ENCODE data around the gene PRUNE2. TPM values are rescaled to one million over a fixed set of nuclear protein-coding genes. Genes with fewer than 3 reads are reported as not detected.

PRUNE2 gene
- polyA plus RNA-seq, 1 of the 3 experiments (the other 2 are of a cell fraction): 13.0 TPM

DNA sequence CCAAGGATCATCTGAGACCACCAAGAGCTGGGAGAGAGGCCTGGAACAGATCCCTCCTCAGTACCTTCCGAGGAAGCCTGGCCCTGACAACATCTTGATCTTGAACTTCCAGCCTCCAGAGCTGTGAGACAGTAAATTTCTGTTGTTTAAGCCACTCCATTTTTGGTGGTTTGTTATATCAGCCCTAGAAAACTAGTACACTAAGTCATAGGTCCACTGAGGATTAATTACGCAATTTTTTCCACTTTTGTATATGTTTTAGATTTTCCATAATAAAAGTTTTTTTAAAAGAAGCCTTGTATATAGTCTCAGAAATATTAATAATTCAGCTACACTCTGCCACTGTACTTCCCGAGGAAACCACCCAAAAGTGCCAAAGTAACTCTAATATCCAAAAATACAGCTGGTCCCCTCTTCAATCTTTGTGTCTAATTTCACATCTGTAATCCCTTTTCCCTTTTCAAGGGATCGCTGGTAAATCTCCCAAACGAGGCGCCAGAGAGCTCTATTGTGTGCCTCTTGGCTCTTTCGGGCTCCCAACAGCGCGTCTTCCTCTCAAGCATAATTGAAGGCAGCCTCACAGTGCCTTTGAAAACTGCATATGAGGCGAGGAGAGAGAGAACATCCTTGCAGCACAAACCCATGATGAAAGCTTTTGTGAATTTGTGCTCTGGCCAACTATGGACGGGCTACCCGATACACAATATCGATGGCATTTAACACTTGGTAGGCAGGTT is 32.7 kb downstream of the PRUNE2 start:
- no peak overlapping the region for H3K27ac ChIP-seq (ENCODE audit: low read depth in 2 of 2, low read length in 1 of 2)
- WGBS (ENCODE audit: low lambda C conversion rate): 20% methylated on average over 13 of the region's 13 CpGs

DNA sequence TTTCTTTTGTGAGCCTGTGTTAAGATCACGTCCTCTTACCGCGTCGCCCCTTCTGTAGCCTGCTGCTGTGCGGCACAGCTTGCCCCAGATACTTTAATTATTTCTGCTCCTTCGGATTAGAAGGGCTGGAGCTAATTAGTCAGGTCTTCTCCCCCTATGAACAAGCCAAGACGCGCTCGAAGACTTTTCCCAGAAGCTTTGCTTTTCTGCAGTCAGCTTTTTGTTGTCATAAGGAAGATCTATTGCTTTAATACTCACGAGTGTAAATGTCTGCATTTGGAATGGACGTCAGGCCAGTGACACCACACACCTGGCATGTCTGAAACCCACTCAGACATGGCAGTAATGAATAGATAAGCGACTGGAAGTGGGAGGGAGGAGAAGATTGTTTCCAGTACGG is 37.0 kb downstream of the PRUNE2 start:
- no peak overlapping the region; the same call in 1 of the 2 replicates for H3K4me2 ChIP-seq
- ChIA-PET CTCF (no interaction called here), POLR2A (no interaction called here)
- H3K36me3 ChIP-seq (replicated peaks in 1 of 2; ENCODE audit: control insufficient read depth in 1 of 2, insufficient read depth in 2 of 2, low read length in 1 of 2): no peaks in the 10 kb centered on the region
- no peaks in the 10 kb centered on the region for H3K9me2 ChIP-seq
- no peak overlapping the region for H2AFZ ChIP-seq (ENCODE audit: low read depth)
- peaks cover 57% of the 10 kb centered on the region for H3K27me3 ChIP-seq (ENCODE audit: insufficient read depth)
- H3K9ac ChIP-seq: no peak overlapping the region
- H3K79me2 ChIP-seq (ENCODE audit: insufficient read depth): no peaks in the 10 kb centered on the region
- H3K4me3 ChIP-seq (ENCODE audit: low read depth in 2 of 2, low read length in 1 of 2): no peak overlapping the region; a peak in 1 of 4 replicates
- H3K9me3 ChIP-seq: no peaks in the 10 kb centered on the region
- H3K4me1 ChIP-seq (ENCODE audit: control insufficient read depth in 1 of 2, insufficient read depth in 2 of 2, low read depth in 1 of 2, low read length in 1 of 2): peaks cover 0 to 6% of the 10 kb centered on the region in 2 experiments; a peak in 1 of 4 replicates
- H3F3A ChIP-seq (replicated peaks; ENCODE audit: insufficient read depth): peaks cover 10% of the 10 kb centered on the region
- H4K20me1 ChIP-seq (ENCODE audit: insufficient read depth): no peaks in the 10 kb centered on the region
- WGBS (ENCODE audit: low lambda C conversion rate): 18% methylated on average over 13 of the region's 13 CpGs
- no peak overlapping the region for H3K27ac ChIP-seq (ENCODE audit: low read depth in 2 of 2, low read length in 1 of 2)
- TF ChIP-seq TEAD4 (IDR thresholded peaks at IDR 0.05; ENCODE audit: borderline replicate concordance, insufficient read depth): no peak
- no peak for DNase-seq

More for the DNA sequence above, 32.7 kb downstream of the PRUNE2 start:
- Histone ChIP-seq H3K4me1 (ENCODE audit: control insufficient read depth in 1 of 2, insufficient read depth in 2 of 2, low read depth in 1 of 2, low read length in 1 of 2) (no peaks in the 10 kb centered on the region), H3K79me2 (ENCODE audit: insufficient read depth) (no peaks in the 10 kb centered on the region), H3K9ac (no peak overlapping the region), H3K36me3 (replicated peaks in 1 of 2; ENCODE audit: control insufficient read depth in 1 of 2, insufficient read depth in 2 of 2, low read length in 1 of 2) (no peaks in the 10 kb centered on the region), H3K4me2 (0 out of 2 replicates have a peak overlapping the region, but pooled peaks have one; percentile 4), H3K27me3 (ENCODE audit: insufficient read depth) (peaks cover 65% of the 10 kb centered on the region), H3K9me2 (no peaks in the 10 kb centered on the region), H3K4me3 (ENCODE audit: low read depth in 2 of 2, low read length in 1 of 2) (no peak overlapping the region), H3K9me3 (no peaks in the 10 kb centered on the region), H2AFZ (ENCODE audit: low read depth) (no peak overlapping the region), H3F3A (replicated peaks; ENCODE audit: insufficient read depth) (no peaks in the 10 kb centered on the region), H4K20me1 (ENCODE audit: insufficient read depth) (no peaks in the 10 kb centered on the region)
- TF ChIP-seq POLR2AphosphoS5 (IDR thresholded peaks at IDR 0.05; ENCODE audit: low read depth, low read length) (no peak), EP300 (IDR thresholded peaks at IDR 0.05; ENCODE audit: borderline replicate concordance in 1 of 2, low read depth in 1 of 2, low read length in 1 of 2) (no peak), RFX5 (IDR thresholded peaks at IDR 0.05; ENCODE audit: low read length) (no peak), RXRA (IDR thresholded peaks at IDR 0.05; ENCODE audit: borderline replicate concordance, low read depth) (no peak), MEF2A (IDR thresholded peaks at IDR 0.05; ENCODE audit: borderline replicate concordance, low read depth) (no peak), RAD21 (IDR thresholded peaks at IDR 0.05; ENCODE audit: low read length) (no peak), EZH2phosphoT487 (IDR thresholded peaks at IDR 0.05; ENCODE audit: borderline replicate concordance, low read depth) (no peak), GATA2 (CRISPR knock-in tag; IDR thresholded peaks at IDR 0.05) (no peak), FOSL2 (IDR thresholded peaks at IDR 0.05; ENCODE audit: borderline replicate concordance, low read depth) (no peak), SMC3 (IDR thresholded peaks at IDR 0.05; ENCODE audit: low read depth, low read length) (no peak)
- TF ChIP-seq, protein P1, sequence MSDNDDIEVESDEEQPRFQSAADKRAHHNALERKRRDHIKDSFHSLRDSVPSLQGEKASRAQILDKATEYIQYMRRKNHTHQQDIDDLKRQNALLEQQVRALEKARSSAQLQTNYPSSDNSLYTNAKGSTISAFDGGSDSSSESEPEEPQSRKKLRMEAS (IDR thresholded peaks at IDR 0.05; ENCODE audit: low read depth): no peak
- CTCF ChIA-PET: interaction anchor here (1.0 to 1.5 kb wide), 2 partner anchors 20 to 28 kb away, joined by 3 read pairs; no protein-coding TSS in a partner anchor
- DNase-seq: no peak
- POLR2A ChIA-PET: no interaction called here
